ENCODE measurements around the gene SDE2. TPM values are rescaled to one million over a fixed set of nuclear protein-coding genes. Genes with fewer than 3 reads are reported as not detected.
"Not testable (repeated sequence)": the region's sequence is repeated elsewhere in the genome, so short reads cannot be mapped to it uniquely, and the experiment has no call there.

The SDE2 gene
- total and polyA plus RNA-seq, 9 donors = 13.1 to 24.4 (median 17.9) TPM

DNA sequence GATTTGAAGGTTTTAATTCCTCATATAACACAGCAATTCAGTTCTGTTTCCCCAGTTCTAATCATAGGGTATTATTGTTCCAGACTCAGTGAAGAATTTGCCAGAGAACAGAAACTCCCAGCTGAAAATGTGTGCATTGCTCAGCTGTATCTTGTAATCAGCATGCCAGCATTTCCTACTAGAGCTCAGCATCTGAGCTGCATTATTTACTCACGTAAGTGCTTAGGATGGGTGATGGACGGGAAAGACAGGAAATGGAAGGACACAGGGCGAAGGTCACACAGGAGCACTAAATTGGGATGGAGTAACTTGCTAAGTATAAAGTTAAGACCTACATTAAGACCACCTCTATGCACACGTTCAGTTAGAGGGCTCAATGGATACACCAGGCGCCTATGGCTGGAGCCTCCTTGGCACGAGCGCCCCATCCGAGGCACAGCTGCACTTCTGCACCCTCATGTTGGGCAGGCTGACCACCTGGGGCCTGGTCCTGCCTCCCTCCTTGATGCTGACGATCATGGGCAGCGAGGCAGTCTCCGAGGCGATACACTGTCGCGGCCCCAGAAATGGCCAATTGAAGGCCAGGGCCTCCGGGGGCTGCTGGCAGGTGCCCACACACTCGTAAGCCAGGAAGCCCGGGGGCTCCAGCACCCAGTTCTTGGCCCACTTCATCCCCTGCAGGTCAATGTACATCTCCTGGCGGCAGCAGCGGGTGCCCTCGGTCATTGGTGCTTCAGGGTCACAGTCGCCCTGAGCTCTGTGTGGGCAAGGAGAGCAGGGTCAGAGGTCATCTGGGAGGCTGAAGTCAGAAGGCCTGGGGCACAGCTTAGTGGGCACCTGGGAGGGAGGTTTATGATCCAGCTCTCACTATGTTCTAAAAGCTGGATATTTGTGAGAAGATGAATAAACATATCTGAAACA, 61.8 kb downstream of the SDE2 start:
- intact Hi-C loops (cut with DNase I) = no loop called here
- H3K4me1 ChIP-seq (ENCODE audit: insufficient read depth) = peaks cover 16% of the 10 kb centered on the region
- no peak overlapping the region for H3K27ac ChIP-seq
- H3K27me3 ChIP-seq = no peaks in the 10 kb centered on the region
- 88 to 94% (median 93%) methylated on average over 21 of the region's 21 CpGs for WGBS, 3 donors
- no peak overlapping the region for H3K4me3 ChIP-seq
- no peaks in the 10 kb centered on the region for H3K9me3 ChIP-seq
- H3K36me3 ChIP-seq = no peaks in the 10 kb centered on the region
- DNase-seq = no peak
- no peak for TF ChIP-seq EP300 (IDR thresholded peaks at IDR 0.05)
- TF ChIP-seq POLR2A (IDR thresholded peaks at IDR 0.05) = no peak
- TF ChIP-seq, protein P1, sequence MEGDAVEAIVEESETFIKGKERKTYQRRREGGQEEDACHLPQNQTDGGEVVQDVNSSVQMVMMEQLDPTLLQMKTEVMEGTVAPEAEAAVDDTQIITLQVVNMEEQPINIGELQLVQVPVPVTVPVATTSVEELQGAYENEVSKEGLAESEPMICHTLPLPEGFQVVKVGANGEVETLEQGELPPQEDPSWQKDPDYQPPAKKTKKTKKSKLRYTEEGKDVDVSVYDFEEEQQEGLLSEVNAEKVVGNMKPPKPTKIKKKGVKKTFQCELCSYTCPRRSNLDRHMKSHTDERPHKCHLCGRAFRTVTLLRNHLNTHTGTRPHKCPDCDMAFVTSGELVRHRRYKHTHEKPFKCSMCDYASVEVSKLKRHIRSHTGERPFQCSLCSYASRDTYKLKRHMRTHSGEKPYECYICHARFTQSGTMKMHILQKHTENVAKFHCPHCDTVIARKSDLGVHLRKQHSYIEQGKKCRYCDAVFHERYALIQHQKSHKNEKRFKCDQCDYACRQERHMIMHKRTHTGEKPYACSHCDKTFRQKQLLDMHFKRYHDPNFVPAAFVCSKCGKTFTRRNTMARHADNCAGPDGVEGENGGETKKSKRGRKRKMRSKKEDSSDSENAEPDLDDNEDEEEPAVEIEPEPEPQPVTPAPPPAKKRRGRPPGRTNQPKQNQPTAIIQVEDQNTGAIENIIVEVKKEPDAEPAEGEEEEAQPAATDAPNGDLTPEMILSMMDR (IDR thresholded peaks at IDR 0.05) = no peak

DNA sequence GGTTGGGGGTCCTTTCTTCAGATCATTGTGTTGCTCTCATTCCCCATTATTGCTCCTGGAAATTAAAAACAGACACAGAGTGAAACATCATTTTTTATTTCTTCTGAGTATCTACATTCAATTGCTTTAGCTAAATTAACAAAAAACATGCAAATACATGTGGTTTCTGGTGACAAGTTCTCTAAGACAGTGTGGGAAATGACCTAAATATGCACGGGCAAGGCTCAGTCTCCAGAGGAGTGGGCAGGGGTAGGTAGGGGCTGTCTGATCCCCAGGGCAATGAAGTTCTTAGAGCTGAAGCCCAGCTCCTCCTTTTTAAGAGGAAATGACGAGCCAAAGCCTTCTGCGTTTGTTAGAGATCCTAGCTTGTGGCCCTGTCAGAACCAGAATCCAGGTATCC, 62.6 kb downstream of the SDE2 start:
- Histone ChIP-seq H3K27ac (no peak overlapping the region), H3K4me3 (no peak overlapping the region), H3K36me3 (no peaks in the 10 kb centered on the region), H3K9me3 (no peaks in the 10 kb centered on the region), H3K4me1 (ENCODE audit: insufficient read depth) (peaks cover 13% of the 10 kb centered on the region), H3K27me3 (no peaks in the 10 kb centered on the region)
- TF ChIP-seq POLR2A (IDR thresholded peaks at IDR 0.05) = no peak
- TF ChIP-seq, protein P1 (IDR thresholded peaks at IDR 0.05) = no peak
- no peak for TF ChIP-seq EP300 (IDR thresholded peaks at IDR 0.05)
- intact Hi-C loops (cut with DNase I) = no loop called here
- no peak for DNase-seq
- 84 to 87% (median 84%) methylated on average over 3 of the region's 3 CpGs for WGBS, 3 donors

DNA sequence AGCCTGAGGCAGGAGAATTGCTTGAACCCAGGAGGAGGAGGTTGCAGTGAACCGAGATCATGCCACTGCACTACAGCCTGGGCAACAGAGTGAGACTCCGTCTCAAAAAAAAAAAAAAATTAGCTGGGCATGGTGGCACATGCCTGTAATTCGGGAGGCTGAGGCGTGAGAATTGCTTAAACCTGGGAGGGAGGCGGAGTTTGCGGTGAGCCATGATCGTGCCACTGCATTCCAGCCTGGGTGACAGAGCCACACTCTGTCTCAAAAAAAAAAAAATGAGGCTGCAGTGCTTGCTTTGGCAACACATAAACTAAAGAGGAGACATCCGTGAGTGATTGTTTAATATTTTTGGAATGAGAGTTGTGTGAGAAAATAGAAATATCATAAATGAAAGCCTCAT, 63.1 kb downstream of the SDE2 start:
- DNase-seq; H3K27ac ChIP-seq; H3K9me3 ChIP-seq; H3K27me3 ChIP-seq; intact Hi-C loops (cut with DNase I); H3K4me3 ChIP-seq; H3K36me3 ChIP-seq: not testable (repeated sequence)
- WGBS, 3 donors = 88 to 89% (median 88%) methylated on average over 8 of the region's 8 CpGs
- H3K4me1 ChIP-seq (ENCODE audit: insufficient read depth) = peaks cover 10% of the 10 kb centered on the region

DNA sequence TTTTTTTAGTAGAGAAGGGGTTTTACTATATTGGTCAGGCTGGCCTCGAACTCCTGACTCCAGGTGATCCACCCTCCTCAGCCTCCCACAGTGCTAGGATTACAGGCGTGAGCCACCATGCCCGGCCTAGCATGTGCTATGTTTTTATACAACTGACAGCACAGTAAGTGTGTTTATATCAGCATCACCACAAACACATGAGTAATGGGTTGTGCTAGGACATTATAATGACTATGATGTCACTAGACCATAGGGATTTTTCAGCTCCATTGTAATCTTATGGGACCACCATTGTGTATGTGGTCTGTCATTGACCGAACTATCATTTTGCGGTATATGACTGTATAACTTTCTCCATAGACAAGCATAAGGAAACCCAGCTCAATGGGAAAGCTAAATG, 64.4 kb downstream of the SDE2 start:
- Histone ChIP-seq H3K4me3 (no peak overlapping the region), H3K4me1 (ENCODE audit: insufficient read depth) (no peaks in the 10 kb centered on the region), H3K27ac (no peak overlapping the region), H3K27me3 (no peaks in the 10 kb centered on the region), H3K36me3 (no peaks in the 10 kb centered on the region), H3K9me3 (no peaks in the 10 kb centered on the region)
- 94 to 97% (median 95%) methylated on average over 5 of the region's 5 CpGs for WGBS, 3 donors
- TF ChIP-seq, protein P1 (IDR thresholded peaks at IDR 0.05) = no peak
- no peak for TF ChIP-seq POLR2A (IDR thresholded peaks at IDR 0.05)
- no peak for TF ChIP-seq EP300 (IDR thresholded peaks at IDR 0.05)
- intact Hi-C loops (cut with DNase I) = no loop called here
- DNase-seq = no peak

DNA sequence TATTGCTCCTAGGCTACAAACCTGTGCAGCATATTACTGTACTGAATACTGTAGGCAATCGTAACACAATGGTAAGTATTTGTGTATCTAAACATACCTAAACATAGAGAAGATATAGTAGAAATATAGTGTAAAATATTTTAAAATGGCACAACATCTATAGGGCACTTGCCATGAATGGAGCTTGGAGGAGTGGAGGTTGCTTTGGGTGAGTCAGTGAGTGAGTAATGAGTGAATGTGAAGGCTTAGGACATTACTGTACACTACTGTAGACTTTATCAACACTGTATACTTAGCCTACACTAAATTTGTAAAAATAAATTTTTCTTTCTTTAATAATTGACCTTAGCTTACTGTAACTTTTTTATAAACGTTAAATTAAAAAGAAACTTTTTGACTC, 66.1 kb downstream of the SDE2 start:
- intact Hi-C loops (cut with DNase I) = no loop called here
- 73 to 78% (median 74%) methylated on average over 2 of the region's 2 CpGs for WGBS, 3 donors
- Histone ChIP-seq H3K27me3 (no peaks in the 10 kb centered on the region), H3K27ac (no peak overlapping the region), H3K9me3 (no peaks in the 10 kb centered on the region), H3K4me3 (no peak overlapping the region), H3K36me3 (no peaks in the 10 kb centered on the region), H3K4me1 (ENCODE audit: insufficient read depth) (no peaks in the 10 kb centered on the region)
- no peak for DNase-seq
- TF ChIP-seq, protein P1 (IDR thresholded peaks at IDR 0.05) = no peak

Data from ovary (tissue), 9 donors.